ENCODE measurements around the gene PLA2G12A. TPM values are rescaled to one million over a fixed set of nuclear protein-coding genes. Genes with fewer than 3 reads are reported as not detected.

The PLA2G12A gene
- total and polyA plus RNA-seq, 2 of the 8 experiments (the other 6 are each of a cell fraction or from before 2014, with no cell fraction given): 26.6 to 47.2 TPM

DNA sequence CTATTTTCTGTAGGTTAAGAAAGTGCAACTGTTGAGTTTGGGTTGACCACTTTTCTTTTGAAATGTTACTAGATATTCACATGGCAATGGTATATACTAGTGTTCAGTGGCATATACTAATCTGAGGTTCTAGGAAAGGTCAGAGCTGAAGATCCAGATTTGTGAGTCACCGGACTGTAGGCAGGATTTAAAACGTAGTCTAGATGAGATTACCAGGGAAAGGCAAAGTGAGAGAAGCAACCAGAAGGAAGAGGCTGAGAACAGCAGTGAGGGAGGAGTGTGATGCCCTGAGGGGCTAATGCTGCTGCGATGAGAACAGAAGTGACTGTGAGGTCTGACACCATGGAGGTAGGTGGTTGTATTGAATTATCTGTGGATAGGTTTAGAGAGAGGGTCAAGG lies 9.7 kb upstream of the PLA2G12A start:
- Histone ChIP-seq H3K79me2 (ENCODE audit: control insufficient read depth in 1 of 2, insufficient read depth in 2 of 2, low read length in 2 of 2) (no peaks in the 10 kb centered on the region), H3K9me3 (ENCODE audit: insufficient read depth in 2 of 2, low read depth in 1 of 2, low read length in 1 of 2) (no peaks in the 10 kb centered on the region), H2BK15ac (ENCODE audit: low read length) (no peak overlapping the region), H3K23me2 (ENCODE audit: low read depth, low read length) (no peaks in the 10 kb centered on the region; the same call in 1 of the 2 replicates), H2BK120ac (replicated peaks; ENCODE audit: low read depth, low read length) (no peak overlapping the region), H3K27ac (ENCODE audit: low read depth, low read length) (no peak overlapping the region), H4K5ac (ENCODE audit: insufficient read length, low read depth, low read length) (no peak overlapping the region), H3K36me3 (ENCODE audit: control insufficient read depth in 2 of 4, insufficient read depth in 4 of 4, low read length in 3 of 4) (no peaks in the 10 kb centered on the region), H3K23ac (ENCODE audit: insufficient read length) (no peak overlapping the region), H4K91ac (replicated peaks; ENCODE audit: insufficient read length, low read length) (no peak overlapping the region), H3K4me1 (replicated peaks in 1 of 4; ENCODE audit: control insufficient read depth in 3 of 4, insufficient read depth in 4 of 4, low read length in 3 of 4) (no peaks in the 10 kb centered on the region), H3K79me1 (ENCODE audit: low read depth, low read length) (no peaks in the 10 kb centered on the region), H3K4me2 (ENCODE audit: insufficient read depth in 1 of 2, low read depth in 2 of 2, low read length in 2 of 2) (no peak overlapping the region), H2AFZ (ENCODE audit: low read length) (no peak overlapping the region), H3K4ac (replicated peaks; ENCODE audit: insufficient read length, low read depth, low read length) (no peak overlapping the region), H4K20me1 (replicated peaks in 1 of 2; ENCODE audit: control insufficient read depth in 1 of 2, insufficient read depth in 2 of 2, low read length in 2 of 2) (no peaks in the 10 kb centered on the region), H2BK5ac (ENCODE audit: low read depth, low read length) (no peak overlapping the region), H4K8ac (ENCODE audit: extremely low read depth, insufficient read depth, low read length) (no peak overlapping the region), H3K9ac (replicated peaks in 1 of 4; ENCODE audit: extremely low read depth in 1 of 4, low read depth in 3 of 4, low read length in 3 of 4) (no peak overlapping the region), H3K18ac (ENCODE audit: extremely low read depth, low read length) (no peak overlapping the region), H3K56ac (replicated peaks; ENCODE audit: insufficient read length, low read depth, low read length) (no peak overlapping the region), H2AK5ac (ENCODE audit: low read depth, low read length) (no peak overlapping the region), H2BK20ac (ENCODE audit: low read length) (no peak overlapping the region), H2BK12ac (ENCODE audit: low read depth, low read length) (no peak overlapping the region), H3K27me3 (replicated peaks in 1 of 4; ENCODE audit: control insufficient read depth in 3 of 4, extremely low read depth in 1 of 4, insufficient read depth in 3 of 4, low read length in 3 of 4) (no peaks in the 10 kb centered on the region), H3K4me3 (ENCODE audit: extremely low read depth in 1 of 4, insufficient read depth in 2 of 4, low read depth in 3 of 4, low read length in 4 of 4) (no peak overlapping the region), H3K14ac (ENCODE audit: insufficient read length) (no peak overlapping the region)
- POLR2A ChIA-PET (ENCODE audit: partially characterized antibody): no interaction called here
- CTCF ChIA-PET (ENCODE audit: partially characterized antibody): interaction anchor here (0.6 kb wide), 1 partner anchor 236 kb away, joined by 3 read pairs; no protein-coding TSS in a partner anchor
- 90% methylated on average over 3 of the region's 3 CpGs; no CpG with 5 or more reads in 1 of the 2 experiments for WGBS, 2 experiments (ENCODE audit: extremely low coverage in 1 of 2, insufficient coverage in 1 of 2, insufficient read length in 1 of 2, insufficient replicate concordance in 2 of 2, low coverage in 1 of 2, low lambda C conversion rate in 2 of 2, missing lambda C conversion rate in 1 of 2)
- TF ChIP-seq TEAD4 (IDR thresholded peaks at IDR 0.05; ENCODE audit: low read depth, low read length) (no peak), CBX5 (IDR thresholded peaks at IDR 0.05; ENCODE audit: low read depth, low read length) (no peak), GABPA (IDR thresholded peaks at IDR 0.05; ENCODE audit: borderline replicate concordance, insufficient read depth, low read length) (no peak), KDM5A (IDR thresholded peaks at IDR 0.05; ENCODE audit: low read length) (no peak), ZNF274 (IDR thresholded peaks at IDR 0.05; ENCODE audit: borderline replicate concordance, extremely low read depth, low read length) (no peak)
- TF ChIP-seq, protein P1, sequence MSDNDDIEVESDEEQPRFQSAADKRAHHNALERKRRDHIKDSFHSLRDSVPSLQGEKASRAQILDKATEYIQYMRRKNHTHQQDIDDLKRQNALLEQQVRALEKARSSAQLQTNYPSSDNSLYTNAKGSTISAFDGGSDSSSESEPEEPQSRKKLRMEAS (IDR thresholded peaks at IDR 0.05): no peak
- DNase-seq (ENCODE audit: low read depth in 1 of 2, low spot score in 2 of 2): no peak
- no peak for FAIRE-seq
